HFF-Myc (cell line): ENCODE data around the gene CLIC1.

ENCODE experiments used
- DNase-seq: peaks from one replicate; pipeline ENCODE4 v3.0.0-alpha.2; 2011; ENCODE audit warnings: low read depth; ENCODE audit errors: extremely low read depth
- H3K4me3 ChIP-seq: replicated peaks from 2 replicates; pipeline ENCODE4 v1.5.1; 2011; ENCODE audit warnings: low read depth, mild to moderate bottlenecking, control low read depth, low read length
- TF ChIP-seq, protein P1 (sequence below): IDR thresholded peaks from 2 replicates; pipeline ENCODE4 v1.5.1; 2012; ENCODE audit warnings: mild to moderate bottlenecking, low read depth, low read length, control low read depth; ENCODE audit errors: missing control alignments

CLIC1 gene

GRCh38 chr6:31768363-31769257 lies 32.3 kb upstream of the CLIC1 start:
- no peak overlapping the region for H3K4me3 ChIP-seq
- TF ChIP-seq, protein P1, sequence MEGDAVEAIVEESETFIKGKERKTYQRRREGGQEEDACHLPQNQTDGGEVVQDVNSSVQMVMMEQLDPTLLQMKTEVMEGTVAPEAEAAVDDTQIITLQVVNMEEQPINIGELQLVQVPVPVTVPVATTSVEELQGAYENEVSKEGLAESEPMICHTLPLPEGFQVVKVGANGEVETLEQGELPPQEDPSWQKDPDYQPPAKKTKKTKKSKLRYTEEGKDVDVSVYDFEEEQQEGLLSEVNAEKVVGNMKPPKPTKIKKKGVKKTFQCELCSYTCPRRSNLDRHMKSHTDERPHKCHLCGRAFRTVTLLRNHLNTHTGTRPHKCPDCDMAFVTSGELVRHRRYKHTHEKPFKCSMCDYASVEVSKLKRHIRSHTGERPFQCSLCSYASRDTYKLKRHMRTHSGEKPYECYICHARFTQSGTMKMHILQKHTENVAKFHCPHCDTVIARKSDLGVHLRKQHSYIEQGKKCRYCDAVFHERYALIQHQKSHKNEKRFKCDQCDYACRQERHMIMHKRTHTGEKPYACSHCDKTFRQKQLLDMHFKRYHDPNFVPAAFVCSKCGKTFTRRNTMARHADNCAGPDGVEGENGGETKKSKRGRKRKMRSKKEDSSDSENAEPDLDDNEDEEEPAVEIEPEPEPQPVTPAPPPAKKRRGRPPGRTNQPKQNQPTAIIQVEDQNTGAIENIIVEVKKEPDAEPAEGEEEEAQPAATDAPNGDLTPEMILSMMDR, result no peak
- DNase-seq, result no peak

DNA sequence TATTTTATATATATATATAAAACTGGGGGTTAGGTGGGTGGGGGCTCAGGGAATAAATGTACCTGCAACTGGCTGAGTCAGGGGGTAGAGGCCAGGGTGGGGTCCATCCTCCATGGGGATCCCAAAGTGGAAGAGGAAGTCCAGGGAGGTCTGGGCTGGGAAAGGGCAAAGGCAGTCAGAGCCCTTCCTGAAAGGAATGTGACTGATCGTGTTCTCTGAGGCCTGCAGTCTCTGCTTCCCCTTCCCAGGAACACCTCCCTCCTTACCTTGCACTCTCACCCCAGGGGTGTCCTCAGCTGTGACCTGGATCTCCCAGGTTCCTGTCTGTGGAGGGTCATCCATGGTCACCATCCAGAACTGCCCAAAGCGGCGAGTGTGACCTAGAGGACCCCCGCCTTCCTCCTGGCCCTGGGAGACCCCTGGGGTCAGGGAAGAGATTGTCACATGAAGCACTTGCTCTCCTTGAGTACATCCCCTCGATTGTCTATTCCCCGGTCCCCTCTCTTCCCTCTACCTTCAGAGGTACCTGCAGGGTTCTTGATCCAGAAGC lies 30.8 kb upstream of the CLIC1 start:
- no peak for DNase-seq
- TF ChIP-seq, protein P1, result no peak
- H3K4me3 ChIP-seq, result no peak overlapping the region

GRCh38 chr6:31765910-31766794 lies 29.8 kb upstream of the CLIC1 start:
- no peak for DNase-seq
- peak overlapping the region; percentile 23 for H3K4me3 ChIP-seq
- TF ChIP-seq, protein P1, result no peak

- DNase-seq, result no peak
- TF ChIP-seq, protein P1, result no peak
- H3K4me3 ChIP-seq, result no peak overlapping the region
Measured at GRCh38 chr6:31765559-31765909, 29.2 kb upstream of the CLIC1 start.

DNA sequence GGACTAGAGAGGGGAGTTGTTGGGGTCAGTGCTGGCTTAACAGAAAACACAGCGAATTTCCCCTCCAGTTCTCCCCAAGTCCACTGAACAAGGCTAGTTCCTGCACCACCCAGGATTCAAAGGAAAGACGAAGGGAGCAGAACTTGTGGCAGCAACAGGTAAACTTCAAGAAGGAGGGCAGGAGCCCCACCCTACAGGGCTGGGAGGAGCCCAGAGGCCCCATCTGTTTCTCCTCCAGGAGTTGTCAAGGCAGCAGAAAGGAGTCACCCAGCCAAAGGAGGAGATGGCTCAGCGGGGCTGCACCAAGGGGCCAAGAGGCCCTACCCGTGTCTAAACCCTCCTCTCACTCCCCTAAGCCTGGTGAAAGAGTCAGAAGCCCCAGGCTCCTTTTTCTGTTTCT lies 27.9 kb upstream of the CLIC1 start:
- H3K4me3 ChIP-seq, result no peak overlapping the region
- no peak for DNase-seq
- TF ChIP-seq, protein P1, result no peak

DNA sequence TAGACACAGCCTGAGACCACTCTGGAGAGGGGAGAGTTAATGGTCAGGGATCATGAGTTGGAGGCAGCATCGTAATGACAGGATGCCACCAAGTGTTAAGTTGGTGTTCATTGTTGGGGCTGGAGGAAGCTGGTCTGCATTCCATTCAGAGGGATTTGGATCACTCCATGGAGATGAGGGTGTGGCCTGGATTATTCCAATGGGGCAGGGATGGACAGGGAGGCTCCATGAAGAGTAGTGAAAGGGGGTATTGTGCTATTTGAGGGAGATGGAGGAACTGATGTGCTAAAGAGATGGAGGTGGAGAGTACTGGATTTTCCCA lies 27.2 kb upstream of the CLIC1 start:
- no peak overlapping the region for H3K4me3 ChIP-seq
- TF ChIP-seq, protein P1, result no peak
- DNase-seq, result peak; percentile 39
